Heart left ventricle (tissue), 16 donors: ENCODE results near the gene PNPO. TPM values are rescaled to one million over a fixed set of nuclear protein-coding genes. Genes with fewer than 3 reads are reported as not detected.

Experiments
- ATAC-seq, 4 donors: fragments of 200-7000 bp; cut with Tn5 transposase; one replicate each; pipeline ENCODE4 v1.9.1; 2020 to 2022; ENCODE audit warnings: moderate library complexity in 4 of 4, mild to moderate bottlenecking in 3 of 4, moderate number of reproducible peaks in 1 of 4
- DNase-seq, 5 donors: peaks; one replicate each; pipeline ENCODE4 v3.0.0-alpha.2; 2020
- H3K27ac ChIP-seq, 12 donors: fragments of 200-600 bp; sonication (generic) in 4 of 12; one replicate each; pipeline versions ENCODE4 v1.5.0 to v1.8.0; 2016 to 2022; ENCODE audit warnings: mild to moderate bottlenecking in 2 of 12
- H3K27me3 ChIP-seq, 9 donors: fragments of 200-600 bp; sonication (generic) in 2 of 9; one replicate each; pipeline versions ENCODE4 v1.5.1 to v1.8.0; 2016 to 2022; ENCODE audit warnings: mild to moderate bottlenecking in 3 of 9
- H3K36me3 ChIP-seq, 9 donors: fragments of 200-600 bp; sonication (generic) in 2 of 9; one replicate each; pipeline versions ENCODE4 v1.5.0 to v1.8.0; 2018 to 2022; ENCODE audit warnings: mild to moderate bottlenecking in 2 of 9
- H3K4me1 ChIP-seq, 12 donors: fragments of 200-600 bp; sonication (generic) in 4 of 12; one replicate each; pipeline versions ENCODE4 v1.5.0 to v1.8.0; 2016 to 2022; ENCODE audit warnings: mild to moderate bottlenecking in 3 of 12
- H3K4me3 ChIP-seq, 12 donors: fragments of 200-600 bp; sonication (generic) in 4 of 12; one replicate each; pipeline versions ENCODE4 v1.5.0 to v1.8.0; 2017 to 2022; ENCODE audit warnings: mild to moderate bottlenecking in 9 of 12, moderate library complexity in 4 of 12
- H3K9me3 ChIP-seq, 12 donors: fragments of 200-600 bp; sonication (generic) in 4 of 12; one replicate each; pipeline versions ENCODE4 v1.5.0 to v1.8.0; 2016 to 2022; ENCODE audit warnings: mild to moderate bottlenecking in 1 of 12
- POLR2A ChIP-seq, 2 donors: fragments of 450-650 bp; IDR thresholded peaks; one replicate each; pipeline ENCODE4 v1.6.1; 2017; ENCODE audit warnings: antibody characterized with exemption in 2 of 2, mild to moderate bottlenecking in 2 of 2, moderate library complexity in 2 of 2
- WGBS, 4 donors: extraction: QIAGEN DNeasy Blood & Tissue Kit in 2 of 4; methylation state at CpG; one replicate each; pipeline versions ENCODE4 v1.1.5 to v1.1.7; 2013 to 2018; 5-methylcytosine and 5-hydroxymethylcytosine counted together
- intact Hi-C, 10 donors: fragments of 100-400 bp; cut with DNase I; formaldehyde crosslinking; loops; one replicate each; pipeline versions ENCODE4 v1.11.1 to v1.14.2; 2022
- polyA plus RNA-seq, 2 donors: library from polyadenylated mRNA; stranded (reverse); fragments of 200-250 nt; gene quantifications; one replicate each; pipeline ENCODE4 v1.2.3, GENCODE V29; 2013
- total RNA-seq, 9 donors: library from RNA; depleted of rRNA in 2 of 9; stranded (reverse); fragments of >200 nt in 2 of 9; fragmentation: NEBNext Ultra II Directional in 3 of 9; extraction: Animal tissue kit (Norgen Biotek cat#: 25700) in 3 of 9; gene quantifications; one replicate each; pipeline versions ENCODE4 v1.1.0 to v1.2.4, GENCODE V29; 2016 to 2023
- TF ChIP-seq, protein P1 (sequence below), 12 donors: fragments of 200-600 bp; sonication (generic) in 4 of 12; IDR thresholded peaks; one replicate each; pipeline versions ENCODE4 v1.5.0 to v1.8.0; 2018 to 2022; ENCODE audit warnings: antibody characterized with exemption in 12 of 12, mild to moderate bottlenecking in 5 of 12
- donor health status: ischemic (EF 13 %, LVEDD 7.1; RV severe dilation, severe dysfunction).
- donor health status: healthy with polysubstance abuse.
- donor health status: DM: no; HTN: yes; CAD: no.
- donor health status: DM: no; HTN: no; CAD: no.
- donor health status: ischemic (EF 25% LVEDD 6.9; RV normal size, moderate dysfunction).
- donor health status: ischemic (EF 25% LVEDD 5.7; RV mildly dilated, moderate dysfunction).
- donor health status: healthy.
- donor health status: DM: yes; HTN: yes; CAD: no.
- donor health status: ischemic (EF 35%, LVEDD 5.7; RV mildly dilated, moderate dysfunction).
- donor health status: nonischemic (EF 11% LVEDD 7.7; RV severe dilation, severe dysfunction).
- donor health status: DM: yes; HTN: yes; CAD: no.
- donor health status: PGD.
- donor health status: ischemic (EF 29% LVEDD 5.4; RV normal size, mild dysfunction).
- donor health status: nonischemic (EF 23%, LVEDD 6.1; RV moderate dilation, normal function).

The PNPO gene
- total and polyA plus RNA-seq, 11 donors, result 12.6 to 45.0 (median 29.7) TPM

DNA sequence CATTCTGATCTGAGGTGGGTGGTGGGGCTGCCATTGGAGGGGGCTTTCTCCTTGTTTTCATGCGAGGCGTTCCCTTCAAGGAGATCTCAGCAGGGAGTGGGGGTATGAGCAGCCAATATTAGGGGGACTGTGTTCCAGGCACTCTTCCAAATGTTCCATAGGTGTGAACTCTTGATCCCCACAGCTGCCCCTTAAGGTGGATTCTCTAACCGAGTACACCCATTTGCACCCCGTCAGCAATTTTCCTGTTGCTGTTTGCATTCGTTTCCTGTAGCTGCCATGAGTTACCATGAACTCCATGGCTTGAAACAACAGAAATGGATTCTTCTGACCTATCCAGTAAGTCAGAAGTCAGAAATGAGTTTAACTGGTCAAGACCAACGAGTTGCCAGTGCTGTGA, 20.0 kb downstream of the PNPO start:
- WGBS, 4 donors, result 77 to 86% (median 83%) methylated on average over 6 of the region's 6 CpGs
- no peaks in the 10 kb centered on the region for H3K27me3 ChIP-seq
- no peak overlapping the region for H3K4me3 ChIP-seq
- peaks cover 0 to 4% (median 0%) of the 10 kb centered on the region in 12 donors for H3K9me3 ChIP-seq
- TF ChIP-seq, protein P1, sequence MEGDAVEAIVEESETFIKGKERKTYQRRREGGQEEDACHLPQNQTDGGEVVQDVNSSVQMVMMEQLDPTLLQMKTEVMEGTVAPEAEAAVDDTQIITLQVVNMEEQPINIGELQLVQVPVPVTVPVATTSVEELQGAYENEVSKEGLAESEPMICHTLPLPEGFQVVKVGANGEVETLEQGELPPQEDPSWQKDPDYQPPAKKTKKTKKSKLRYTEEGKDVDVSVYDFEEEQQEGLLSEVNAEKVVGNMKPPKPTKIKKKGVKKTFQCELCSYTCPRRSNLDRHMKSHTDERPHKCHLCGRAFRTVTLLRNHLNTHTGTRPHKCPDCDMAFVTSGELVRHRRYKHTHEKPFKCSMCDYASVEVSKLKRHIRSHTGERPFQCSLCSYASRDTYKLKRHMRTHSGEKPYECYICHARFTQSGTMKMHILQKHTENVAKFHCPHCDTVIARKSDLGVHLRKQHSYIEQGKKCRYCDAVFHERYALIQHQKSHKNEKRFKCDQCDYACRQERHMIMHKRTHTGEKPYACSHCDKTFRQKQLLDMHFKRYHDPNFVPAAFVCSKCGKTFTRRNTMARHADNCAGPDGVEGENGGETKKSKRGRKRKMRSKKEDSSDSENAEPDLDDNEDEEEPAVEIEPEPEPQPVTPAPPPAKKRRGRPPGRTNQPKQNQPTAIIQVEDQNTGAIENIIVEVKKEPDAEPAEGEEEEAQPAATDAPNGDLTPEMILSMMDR (IDR thresholded peaks at IDR 0.05), result no peak
- no peak for TF ChIP-seq POLR2A (IDR thresholded peaks at IDR 0.05)
- peaks cover 0 to 4% (median 0%) of the 10 kb centered on the region in 12 donors for H3K4me1 ChIP-seq
- no peak for DNase-seq
- no peaks in the 10 kb centered on the region for H3K36me3 ChIP-seq
- no peak overlapping the region for H3K27ac ChIP-seq
- intact Hi-C loops, result no loop called here
- no peak for ATAC-seq

DNA sequence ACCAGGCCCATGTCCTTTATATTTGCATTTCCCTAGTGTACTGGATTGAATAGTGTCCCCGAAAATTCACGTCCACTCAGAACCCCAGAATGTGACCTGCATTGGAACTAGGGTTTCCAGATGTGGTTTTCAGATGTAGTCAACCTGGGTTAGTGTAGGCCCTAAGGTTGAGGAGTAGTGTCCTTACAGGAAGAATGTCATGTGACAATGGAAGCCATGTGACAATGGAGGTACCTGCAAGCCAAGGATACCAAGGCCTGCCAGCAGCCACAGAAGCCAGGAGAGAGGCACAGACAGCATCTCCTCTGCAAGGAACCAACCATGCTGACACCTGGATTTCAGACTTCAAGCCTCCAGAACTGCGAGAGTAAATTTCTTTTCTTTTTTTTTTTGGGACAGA, 21.5 kb downstream of the PNPO start:
- no peak overlapping the region for H3K27ac ChIP-seq
- intact Hi-C loops, result no loop called here
- DNase-seq, result no peak
- H3K36me3 ChIP-seq, result no peaks in the 10 kb centered on the region
- no peak overlapping the region for H3K4me3 ChIP-seq
- no peak for ATAC-seq
- peaks cover 0 to 5% (median 0%) of the 10 kb centered on the region in 12 donors for H3K4me1 ChIP-seq
- no peaks in the 10 kb centered on the region for H3K27me3 ChIP-seq
- no peak for TF ChIP-seq POLR2A (IDR thresholded peaks at IDR 0.05)
- TF ChIP-seq, protein P1 (IDR thresholded peaks at IDR 0.05), result no peak
- H3K9me3 ChIP-seq, result peaks cover 0 to 4% (median 0%) of the 10 kb centered on the region in 12 donors
- WGBS, 4 donors, result 80 to 97% (median 95%) methylated on average over 3 of the region's 3 CpGs

DNA sequence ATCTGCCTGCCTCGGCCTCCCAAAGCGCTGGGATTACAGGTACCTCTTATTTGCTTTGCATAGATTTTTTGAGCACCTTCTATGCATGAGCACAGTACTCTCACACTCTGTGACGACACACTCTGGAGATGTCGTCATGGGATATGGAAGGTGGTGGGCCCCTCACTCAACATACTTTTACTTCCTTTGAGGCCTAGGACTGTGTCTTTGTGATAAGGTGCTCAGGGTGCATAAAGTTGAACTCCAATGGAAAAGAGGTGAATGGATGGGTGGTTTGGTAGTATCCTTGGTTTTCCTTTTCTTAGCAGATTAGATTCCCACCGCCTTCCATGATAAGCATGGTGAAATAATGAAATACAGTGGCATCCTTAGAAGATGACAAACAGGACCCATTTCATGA, 23.5 kb downstream of the PNPO start:
- Histone ChIP-seq H3K4me3 (no peak overlapping the region), H3K36me3 (no peaks in the 10 kb centered on the region), H3K9me3 (peaks cover 0 to 4% (median 0%) of the 10 kb centered on the region in 12 donors), H3K27ac (no peak overlapping the region), H3K27me3 (no peaks in the 10 kb centered on the region), H3K4me1 (peaks cover 0 to 5% (median 0%) of the 10 kb centered on the region in 12 donors)
- ATAC-seq, result no peak
- TF ChIP-seq POLR2A (IDR thresholded peaks at IDR 0.05), result no peak
- TF ChIP-seq, protein P1 (IDR thresholded peaks at IDR 0.05), result no peak
- no peak for DNase-seq
- 92 to 98% (median 94%) methylated on average over 5 of the region's 5 CpGs for WGBS, 4 donors
- intact Hi-C loops, result loop anchor here in 1 of 10 donors (5.0 kb wide), 1 partner anchor 123 kb away; the partner anchor contains the start of gene SCRN2

DNA sequence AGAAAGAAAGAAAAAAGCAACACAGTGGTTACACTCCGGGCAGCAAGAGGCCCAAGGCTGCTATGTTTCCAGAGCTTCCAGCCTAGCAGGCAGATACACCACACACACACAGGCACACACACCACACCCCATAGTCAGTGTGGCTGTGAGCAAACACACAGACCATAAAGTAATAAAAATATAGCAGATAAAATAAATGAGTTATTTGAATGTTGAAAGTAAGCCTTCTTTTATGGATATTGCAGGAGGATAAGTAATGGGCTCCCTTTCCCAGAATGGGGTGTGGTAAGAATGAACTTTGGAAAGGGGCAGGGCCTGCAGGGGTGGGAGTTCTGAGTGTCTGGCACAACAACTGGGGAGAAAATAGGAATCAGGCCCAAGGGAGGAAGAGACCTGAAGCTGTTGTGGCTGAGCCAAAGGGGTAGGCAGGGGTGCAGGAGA, 24.7 kb downstream of the PNPO start:
- 52 to 72% (median 69%) methylated on average over 1 of the region's 1 CpG for WGBS, 4 donors

More for the DNA sequence above, 24.7 kb downstream of the PNPO start:
- intact Hi-C loops, result loop anchor here in 1 of 10 donors (5.0 kb wide), 1 partner anchor 124 kb away; the partner anchor contains the start of gene SCRN2
- peaks cover 0 to 10% (median 4%) of the 10 kb centered on the region in 12 donors for H3K4me1 ChIP-seq
- DNase-seq (no peak), ATAC-seq (no peak)
- H3K27me3 ChIP-seq, result no peaks in the 10 kb centered on the region
- no peaks in the 10 kb centered on the region for H3K36me3 ChIP-seq
- peak overlapping the region in 2 of 12 donors; percentile 15 to 24 for H3K27ac ChIP-seq
- no peak overlapping the region for H3K4me3 ChIP-seq
- peaks cover 0 to 4% (median 0%) of the 10 kb centered on the region in 12 donors for H3K9me3 ChIP-seq
- no peak for TF ChIP-seq POLR2A (IDR thresholded peaks at IDR 0.05)
- TF ChIP-seq, protein P1 (IDR thresholded peaks at IDR 0.05), result no peak
